GM12872 (cell line): ENCODE data around the gene DISC1.

Experiments
- CTCF ChIP-seq: IDR thresholded peaks from 3 replicates; pipeline ENCODE4 v1.5.1; 2011; ENCODE audit warnings: low read depth, mild to moderate bottlenecking, low read length, moderate library complexity; ENCODE audit not compliant: insufficient read depth

DISC1 gene

GRCh38 chr1:231776010-231776756 lies 149.6 kb downstream of the DISC1 start:
- TF ChIP-seq CTCF, result no peak

- no peak for TF ChIP-seq CTCF
Observed at GRCh38 chr1:231776757-231777062, 150.1 kb downstream of the DISC1 start.

GRCh38 chr1:231778009-231778719 lies 151.6 kb downstream of the DISC1 start:
- TF ChIP-seq CTCF, result no peak

- TF ChIP-seq CTCF, result no peak
Observed at GRCh38 chr1:231779081-231779480, 152.5 kb downstream of the DISC1 start.

GRCh38 chr1:231781892-231782291 lies 155.3 kb downstream of the DISC1 start:
- no peak for TF ChIP-seq CTCF

GRCh38 chr1:231786126-231786525 lies 159.5 kb downstream of the DISC1 start:
- no peak for TF ChIP-seq CTCF

- TF ChIP-seq CTCF, result no peak
Observed at GRCh38 chr1:231792634-231793033, 166.0 kb downstream of the DISC1 start.
